ENCODE data around the gene GUCA2B.

GRCh38 chr1:42186152-42186551 lies 32.9 kb downstream of the GUCA2B start:
- TF ChIP-seq EZH2phosphoT487 (IDR thresholded peaks at IDR 0.05; ENCODE audit: borderline replicate concordance, low read depth, low read length): no peak
- TF ChIP-seq CTCF (conservative IDR thresholded peaks at IDR 0.05; ENCODE audit: low read length): no peak
